ENCODE results near the gene MAP4K1.

GRCh38 chr19:38542040-38542439 is 75.7 kb downstream of the MAP4K1 start:
- TF ChIP-seq CTCF (conservative IDR thresholded peaks at IDR 0.05), result no peak
- no peak for TF ChIP-seq EZH2 (IDR thresholded peaks at IDR 0.05; ENCODE audit: low read depth)
